Hair follicle dermal papilla cell (primary cell): ENCODE measurements around the gene ARHGAP27. TPM values are rescaled to one million over a fixed set of nuclear protein-coding genes. Genes with fewer than 3 reads are reported as not detected.

ENCODE experiments used
- total RNA-seq: library from RNA; depleted of rRNA; stranded (reverse); fragments of >200 nt; gene quantifications from 2 replicates; pipeline ENCODE4 v1.2.3, GENCODE V29; 2012

Gene ARHGAP27
- 3.7 and 6.3 TPM in 2 replicates for total RNA-seq

GRCh38 chr17:45432405-45433158, at the start of gene ARHGAP27:
TSS of gene ARHGAP27 (minus strand) at chr17:45432870. CDS start at chr17:45430279, 2,591 bp downstream.

Other genes starting within 250 kb of the ARHGAP27 start
- 14.8 and 22.0 TPM in 2 replicates for gene FMNL1, start 211.0 kb downstream of the ARHGAP27 start, total RNA-seq
- gene SPATA32, start 170.8 kb downstream of the ARHGAP27 start, total RNA-seq: not detected in 2 replicates
- gene MAP3K14, start 115.8 kb downstream of the ARHGAP27 start, total RNA-seq: 10.8 and 11.0 TPM in 2 replicates
- gene PLEKHM1, start 57.9 kb upstream of the ARHGAP27 start, total RNA-seq: 59.9 and 74.9 TPM in 2 replicates